OCI-LY1 (cell line): Measurements from ENCODE around the gene ZFYVE21.

Experiments
- CTCF ChIP-seq: fragments of 200-600 bp; sonication (generic), shearing (Covaris generic); IDR thresholded peaks from 2 replicates; pipeline ENCODE4 v1.5.1; 2017; ENCODE audit warnings: mild to moderate bottlenecking, antibody characterized with exemption, low read length, moderate library complexity, mixed read lengths
- EZH2 ChIP-seq: fragments of 200-600 bp; sonication (generic), shearing (Covaris generic); IDR thresholded peaks from 2 replicates; pipeline ENCODE4 v1.8.0; 2017; ENCODE audit warnings: borderline replicate concordance, mixed run types, mild to moderate bottlenecking, antibody characterized with exemption, low read length, moderate library complexity, mixed read lengths

GRCh38 chr14:103738701-103739451 lies 23.3 kb downstream of the ZFYVE21 start:
- TF ChIP-seq CTCF (no peak), EZH2 (no peak)
